ENCODE data around the gene SORBS1. TPM values are rescaled to one million over a fixed set of nuclear protein-coding genes. Genes with fewer than 3 reads are reported as not detected.

The SORBS1 gene
- total RNA-seq, 1 donor from 2014 or later, result 30.7 TPM

DNA sequence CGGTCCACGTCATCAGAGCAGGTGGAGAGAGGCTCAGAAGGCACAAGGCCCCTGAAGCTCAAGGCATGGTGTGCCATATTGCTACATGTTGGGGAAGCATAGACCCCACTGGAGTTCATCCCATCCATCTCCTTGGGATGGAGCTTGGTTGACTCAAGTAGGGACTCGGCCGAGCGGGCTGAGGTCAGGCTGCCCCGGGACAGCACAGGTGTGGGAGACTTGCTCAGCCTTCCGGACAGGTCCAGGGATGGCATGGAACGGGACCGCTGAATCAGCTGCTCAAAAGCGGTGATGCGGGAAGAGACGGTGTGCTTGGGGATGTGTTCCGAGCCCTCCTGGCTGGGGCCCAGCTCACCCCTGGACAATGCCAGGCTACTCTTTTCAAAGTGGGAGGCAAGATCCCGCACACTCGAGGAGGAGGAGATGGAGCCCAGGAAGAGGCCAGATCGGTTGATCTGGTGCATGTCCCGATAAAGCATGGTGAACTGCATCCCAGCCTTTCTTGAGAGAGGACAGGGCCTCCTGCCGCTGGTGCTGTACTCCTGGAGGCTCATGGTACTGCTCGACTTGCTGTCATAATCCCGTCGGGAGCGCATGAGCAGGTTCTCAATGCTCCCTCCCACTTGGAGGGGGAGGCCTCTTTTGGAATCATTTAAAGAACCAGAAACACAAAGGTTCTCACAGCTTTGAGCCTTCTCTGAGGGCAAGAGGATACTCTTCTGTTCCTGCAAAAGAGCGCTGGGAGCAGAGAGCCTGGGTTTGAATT, 204.8 kb downstream of the SORBS1 start:
- no peak for TF ChIP-seq CTCF (IDR thresholded peaks at IDR 0.05; ENCODE audit: unreplicated experiment)
- peaks cover 3% of the 10 kb centered on the region for H3K36me3 Mint-ChIP-seq (ENCODE audit: insufficient read depth)
- DNase-seq (ENCODE audit: low spot score, unreplicated experiment), result no peak
- no peaks in the 10 kb centered on the region for H3K27me3 Mint-ChIP-seq
- no peaks in the 10 kb centered on the region for H3K9me3 Mint-ChIP-seq (ENCODE audit: low read depth)
- H3K27ac Mint-ChIP-seq, result peak overlapping the region; percentile 94
- H3K4me1 Mint-ChIP-seq (ENCODE audit: low read depth), result peaks cover 39% of the 10 kb centered on the region
- H3K4me3 Mint-ChIP-seq (ENCODE audit: low read depth), result no peak overlapping the region

GRCh38 chr10:95355301-95355700, 205.9 kb downstream of the SORBS1 start:
- H3K27ac Mint-ChIP-seq, result peak overlapping the region; percentile 94
- H3K9me3 Mint-ChIP-seq (ENCODE audit: low read depth), result no peaks in the 10 kb centered on the region
- no peak for TF ChIP-seq CTCF (IDR thresholded peaks at IDR 0.05; ENCODE audit: unreplicated experiment)
- DNase-seq (ENCODE audit: low spot score, unreplicated experiment), result no peak
- peaks cover 43% of the 10 kb centered on the region for H3K4me1 Mint-ChIP-seq (ENCODE audit: low read depth)
- peak overlapping the region; percentile 12 for H3K4me3 Mint-ChIP-seq (ENCODE audit: low read depth)
- peaks cover 5% of the 10 kb centered on the region for H3K36me3 Mint-ChIP-seq (ENCODE audit: insufficient read depth)
- H3K27me3 Mint-ChIP-seq, result no peaks in the 10 kb centered on the region

DNA sequence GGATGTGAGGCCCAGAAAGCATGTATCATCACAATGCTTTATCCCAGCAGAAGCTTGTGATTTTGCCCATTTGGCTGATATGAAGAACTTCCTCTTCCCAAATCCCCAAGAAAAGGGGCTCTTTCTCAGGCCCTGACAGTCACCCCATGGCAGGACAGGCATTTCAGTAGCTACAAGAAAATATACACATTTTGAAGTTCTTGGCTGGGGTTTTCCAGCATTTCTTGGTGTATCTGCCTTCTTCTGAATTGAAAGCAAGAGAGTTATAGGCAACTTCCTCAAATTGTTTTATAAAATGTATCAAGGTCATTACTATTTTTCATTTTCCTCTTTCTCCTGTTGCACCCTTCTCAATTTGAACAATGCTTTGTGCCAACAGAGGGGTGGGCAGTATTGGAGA, 207.1 kb downstream of the SORBS1 start:
- Mint-ChIP-seq H3K27me3 (no peaks in the 10 kb centered on the region), H3K4me3 (ENCODE audit: low read depth) (no peak overlapping the region), H3K27ac (peak overlapping the region; percentile 94), H3K4me1 (ENCODE audit: low read depth) (peaks cover 40% of the 10 kb centered on the region), H3K9me3 (ENCODE audit: low read depth) (no peaks in the 10 kb centered on the region), H3K36me3 (ENCODE audit: insufficient read depth) (peaks cover 5% of the 10 kb centered on the region)
- DNase-seq (ENCODE audit: low spot score, unreplicated experiment), result no peak
- no peak for TF ChIP-seq CTCF (IDR thresholded peaks at IDR 0.05; ENCODE audit: unreplicated experiment)

DNA sequence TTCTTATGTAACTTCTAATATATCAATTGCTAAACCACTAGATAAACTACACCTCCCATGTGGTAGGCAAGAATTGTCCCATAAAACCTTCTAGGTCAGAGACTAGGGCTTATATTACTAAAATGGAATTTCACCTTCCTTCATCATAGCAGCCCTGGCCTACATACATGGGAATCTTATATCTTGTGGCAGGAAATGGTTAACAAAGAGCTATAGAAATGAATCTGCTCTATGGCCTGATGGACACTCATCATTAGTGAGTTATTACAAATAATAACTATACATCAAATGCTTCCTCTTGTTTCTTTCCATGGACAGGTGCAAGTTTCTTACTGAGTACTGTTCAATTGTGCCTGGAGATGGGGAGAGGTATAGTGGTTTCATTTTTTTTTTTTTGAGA, 208.0 kb downstream of the SORBS1 start:
- no peaks in the 10 kb centered on the region for H3K27me3 Mint-ChIP-seq
- no peak overlapping the region for H3K27ac Mint-ChIP-seq
- H3K9me3 Mint-ChIP-seq (ENCODE audit: low read depth), result no peaks in the 10 kb centered on the region
- no peak for DNase-seq (ENCODE audit: low spot score, unreplicated experiment)
- H3K4me3 Mint-ChIP-seq (ENCODE audit: low read depth), result no peak overlapping the region
- H3K4me1 Mint-ChIP-seq (ENCODE audit: low read depth), result peaks cover 36% of the 10 kb centered on the region
- peaks cover 5% of the 10 kb centered on the region for H3K36me3 Mint-ChIP-seq (ENCODE audit: insufficient read depth)
- TF ChIP-seq CTCF (IDR thresholded peaks at IDR 0.05; ENCODE audit: unreplicated experiment), result no peak

- peak overlapping the region; percentile 16 for H3K27ac Mint-ChIP-seq
- DNase-seq (ENCODE audit: low spot score, unreplicated experiment), result no peak
- peaks cover 34% of the 10 kb centered on the region for H3K4me1 Mint-ChIP-seq (ENCODE audit: low read depth)
- H3K9me3 Mint-ChIP-seq (ENCODE audit: low read depth), result no peaks in the 10 kb centered on the region
- no peak overlapping the region for H3K4me3 Mint-ChIP-seq (ENCODE audit: low read depth)
- H3K36me3 Mint-ChIP-seq (ENCODE audit: insufficient read depth), result peaks cover 5% of the 10 kb centered on the region
- no peaks in the 10 kb centered on the region for H3K27me3 Mint-ChIP-seq
- no peak for TF ChIP-seq CTCF (IDR thresholded peaks at IDR 0.05; ENCODE audit: unreplicated experiment)
These were observed 208.5 kb downstream of the SORBS1 start for GRCh38 chr10:95352684-95353083.

All from progenitor cell of endocrine pancreas (in vitro differentiated cells).